Osteocyte (in vitro differentiated cells): ENCODE data around the gene KIF1A. TPM values are rescaled to one million over a fixed set of nuclear protein-coding genes. Genes with fewer than 3 reads are reported as not detected.
"Not testable (repeated sequence)": the region's sequence is repeated elsewhere in the genome, so short reads cannot be mapped to it uniquely, and the experiment has no call there.

Experiments
- DNase-seq: peaks from one replicate; pipeline ENCODE4 v3.0.0; 2021; ENCODE audit warnings: mixed read lengths; ENCODE audit not compliant: unreplicated experiment; ENCODE audit errors: extremely low spot score
- H3K27ac Mint-ChIP-seq: one replicate; pipeline ENCODE4 v1.8.0; 2021; ENCODE audit warnings: mild to moderate bottlenecking, mixed read lengths; ENCODE audit not compliant: unreplicated experiment
- H3K27me3 Mint-ChIP-seq: one replicate; pipeline ENCODE4 v1.8.0; 2021; ENCODE audit warnings: mixed read lengths; ENCODE audit not compliant: unreplicated experiment
- H3K36me3 Mint-ChIP-seq: one replicate; pipeline ENCODE4 v1.8.0; 2021; ENCODE audit warnings: mixed read lengths; ENCODE audit not compliant: unreplicated experiment
- H3K4me1 Mint-ChIP-seq: one replicate; pipeline ENCODE4 v1.8.0; 2021; ENCODE audit warnings: mixed read lengths; ENCODE audit not compliant: unreplicated experiment
- H3K4me3 Mint-ChIP-seq: one replicate; pipeline ENCODE4 v1.8.0; 2021; ENCODE audit warnings: mild to moderate bottlenecking, moderate library complexity, mixed read lengths; ENCODE audit not compliant: unreplicated experiment
- H3K9me3 Mint-ChIP-seq: one replicate; pipeline ENCODE4 v1.8.0; 2021; ENCODE audit warnings: mixed read lengths; ENCODE audit not compliant: unreplicated experiment
- CTCF ChIP-seq: fragments of 200-600 bp; sonication (generic); IDR thresholded peaks from 2 replicates; pipeline ENCODE4 v1.5.0; 2021; ENCODE audit warnings: antibody characterized with exemption, mild to moderate bottlenecking, moderate library complexity
- total RNA-seq: library from RNA; stranded (reverse); gene quantifications from 2 replicates; pipeline ENCODE4 v1.2.1, GENCODE V29; 2021

Gene KIF1A
- total RNA-seq, 1 donor from 2014 or later = 5.6 TPM

DNA sequence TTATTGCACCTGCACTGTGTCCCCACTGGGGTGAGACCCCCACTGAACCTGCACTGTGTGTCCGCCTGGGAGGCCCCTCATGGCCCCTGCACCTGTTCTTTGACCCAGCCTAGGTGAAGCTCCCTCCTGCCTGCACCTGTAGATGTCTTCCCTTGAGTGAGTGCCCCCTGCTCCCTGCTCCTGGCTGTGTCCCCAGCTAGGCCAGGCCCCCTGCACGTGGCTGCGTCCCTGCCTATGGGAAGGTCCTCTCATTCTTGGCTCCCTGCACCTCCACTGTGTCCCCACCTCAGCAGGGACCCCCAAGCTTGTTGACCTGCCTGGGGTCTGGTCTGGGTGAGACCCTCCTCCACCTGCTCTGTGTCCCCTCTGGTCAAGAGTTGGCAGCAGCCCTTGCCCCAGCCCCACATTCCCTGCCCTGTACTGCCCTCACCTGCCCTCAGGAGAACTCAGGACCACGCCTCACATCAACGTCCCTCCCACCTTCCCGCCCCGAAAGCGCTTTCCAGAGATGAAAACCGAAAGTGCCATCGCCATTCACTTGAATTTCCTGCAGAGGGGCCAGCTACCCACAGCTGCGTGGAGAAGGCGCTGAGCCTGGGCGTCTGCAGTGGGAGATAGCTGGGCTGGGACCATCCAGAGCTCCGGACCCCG is 136.6 kb downstream of the KIF1A start:
- not testable (repeated sequence) for H3K27me3 Mint-ChIP-seq, H3K4me3 Mint-ChIP-seq, H3K9me3 Mint-ChIP-seq, H3K36me3 Mint-ChIP-seq, H3K4me1 Mint-ChIP-seq, DNase-seq, H3K27ac Mint-ChIP-seq

GRCh38 chr2:240682431-240683224 is 137.4 kb downstream of the KIF1A start, which contains the start of gene AQP12B:
Gene AQP12B, minus strand, starts transcription at chr2:240682885. Its CDS starts 48 bp downstream, at chr2:240682837.
- not testable (repeated sequence) for H3K27me3 Mint-ChIP-seq, H3K4me1 Mint-ChIP-seq, H3K4me3 Mint-ChIP-seq, H3K27ac Mint-ChIP-seq, DNase-seq, H3K9me3 Mint-ChIP-seq, H3K36me3 Mint-ChIP-seq

DNA sequence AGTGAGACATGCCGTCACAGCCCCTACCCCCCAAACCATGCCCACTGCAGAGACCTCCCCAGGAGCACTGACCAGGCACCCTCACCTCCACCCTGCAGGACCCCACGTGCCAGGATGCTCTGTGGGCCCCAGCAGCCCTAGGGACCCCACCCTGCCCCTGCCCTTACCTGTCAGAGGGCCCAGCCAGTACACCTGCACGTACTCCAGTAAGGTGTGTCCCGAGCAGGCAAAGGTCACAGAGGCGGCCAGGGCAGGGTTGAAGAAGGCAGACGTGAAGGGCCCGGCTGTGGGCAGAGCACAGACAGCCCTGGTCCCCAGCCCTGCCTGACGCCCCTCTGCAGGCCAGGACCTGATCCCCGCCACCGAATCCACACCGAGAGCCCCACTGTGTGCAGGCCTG is 139.8 kb downstream of the KIF1A start:
- not testable (repeated sequence) for DNase-seq, H3K27me3 Mint-ChIP-seq, H3K27ac Mint-ChIP-seq, H3K4me3 Mint-ChIP-seq, H3K9me3 Mint-ChIP-seq, H3K4me1 Mint-ChIP-seq, H3K36me3 Mint-ChIP-seq

DNA sequence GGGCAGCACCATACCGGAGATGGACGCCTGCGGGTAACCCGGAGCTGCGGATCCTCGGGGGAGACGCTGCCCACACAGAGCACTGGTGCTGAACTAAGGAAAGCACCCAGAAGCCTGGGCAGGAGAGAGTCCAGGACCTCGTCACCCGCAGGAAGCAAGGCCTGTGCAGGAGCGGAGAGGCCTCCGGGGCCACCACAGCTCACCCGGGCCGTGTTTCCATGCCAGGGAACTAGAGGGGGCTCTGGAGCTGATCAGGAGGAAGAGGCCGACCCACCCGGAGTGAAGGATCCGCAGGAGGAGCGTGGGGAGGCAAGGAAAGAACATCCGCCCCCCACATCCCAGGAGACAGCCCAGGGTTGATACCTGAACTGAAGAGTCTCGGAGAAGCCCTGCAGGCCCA is 141.1 kb downstream of the KIF1A start:
- H3K36me3 Mint-ChIP-seq, H3K4me1 Mint-ChIP-seq, H3K4me3 Mint-ChIP-seq, H3K9me3 Mint-ChIP-seq, DNase-seq, H3K27me3 Mint-ChIP-seq, H3K27ac Mint-ChIP-seq: not testable (repeated sequence)

DNA sequence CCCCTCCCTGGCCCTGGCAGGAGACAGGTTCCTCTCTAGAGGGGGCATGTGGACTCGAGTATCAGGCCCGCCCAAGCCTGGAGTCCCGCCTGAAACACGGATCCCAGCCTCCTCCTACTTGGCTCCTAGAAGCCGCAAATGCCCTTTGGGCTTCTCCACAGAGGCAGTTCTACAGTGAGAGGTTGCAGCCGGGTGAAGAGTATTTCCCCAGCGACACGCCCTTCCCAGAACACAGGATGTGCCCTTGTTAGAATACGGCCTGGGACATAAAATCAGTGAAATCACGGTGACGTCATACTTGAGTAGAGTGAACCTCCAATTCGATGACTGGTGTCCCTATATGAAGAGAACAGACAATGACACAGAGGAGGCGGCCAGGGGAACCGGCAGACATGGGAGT is 142.0 kb downstream of the KIF1A start:
- H3K4me1 Mint-ChIP-seq, H3K4me3 Mint-ChIP-seq, H3K27ac Mint-ChIP-seq, DNase-seq, H3K9me3 Mint-ChIP-seq, H3K36me3 Mint-ChIP-seq, H3K27me3 Mint-ChIP-seq: not testable (repeated sequence)

GRCh38 chr2:240675345-240675744 is 144.7 kb downstream of the KIF1A start:
- not testable (repeated sequence) for H3K4me1 Mint-ChIP-seq, H3K36me3 Mint-ChIP-seq, DNase-seq, H3K27ac Mint-ChIP-seq, H3K4me3 Mint-ChIP-seq, H3K9me3 Mint-ChIP-seq
- peaks cover 15% of the 10 kb centered on the region for H3K27me3 Mint-ChIP-seq

DNA sequence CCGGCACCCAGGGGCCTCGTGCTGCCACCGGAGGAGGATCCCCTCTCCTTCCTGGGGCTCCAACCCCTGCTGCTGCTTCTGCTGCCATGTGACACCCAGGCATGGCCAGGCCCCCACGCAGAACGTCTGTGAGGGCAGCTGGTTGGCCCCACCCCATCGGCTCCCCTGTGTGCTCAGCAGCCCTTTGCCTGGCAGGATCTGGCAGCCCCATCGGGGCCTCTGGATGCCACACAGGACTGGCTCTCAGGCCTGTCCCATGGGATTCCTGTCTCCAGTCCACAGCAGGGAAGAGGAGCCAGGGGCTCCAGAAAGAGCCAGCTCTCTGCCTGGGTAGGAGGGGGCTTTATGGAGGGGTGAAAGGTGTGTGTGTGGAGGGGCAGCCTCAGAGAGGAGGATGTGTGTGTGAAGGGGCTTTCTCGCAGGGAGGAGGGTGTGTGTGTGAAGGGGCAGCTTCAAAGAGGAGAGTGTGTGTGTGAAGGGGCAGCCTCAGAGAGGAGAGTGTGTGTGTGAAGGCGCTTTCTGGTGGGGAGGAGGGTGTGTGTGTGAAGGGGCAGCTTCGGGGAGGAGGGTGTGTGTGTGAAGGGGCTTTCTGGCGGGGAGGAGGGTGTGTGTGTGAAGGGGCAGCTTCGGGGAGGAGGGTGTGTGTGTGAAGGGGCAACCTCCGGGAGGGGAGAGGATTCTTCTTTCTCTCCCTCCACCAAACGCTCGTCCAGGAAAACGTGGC is 145.4 kb downstream of the KIF1A start:
- peaks cover 19% of the 10 kb centered on the region for H3K27me3 Mint-ChIP-seq
- H3K36me3 Mint-ChIP-seq, H3K4me3 Mint-ChIP-seq, H3K9me3 Mint-ChIP-seq, H3K27ac Mint-ChIP-seq, H3K4me1 Mint-ChIP-seq: not testable (repeated sequence)
- DNase-seq = peak; percentile 68

DNA sequence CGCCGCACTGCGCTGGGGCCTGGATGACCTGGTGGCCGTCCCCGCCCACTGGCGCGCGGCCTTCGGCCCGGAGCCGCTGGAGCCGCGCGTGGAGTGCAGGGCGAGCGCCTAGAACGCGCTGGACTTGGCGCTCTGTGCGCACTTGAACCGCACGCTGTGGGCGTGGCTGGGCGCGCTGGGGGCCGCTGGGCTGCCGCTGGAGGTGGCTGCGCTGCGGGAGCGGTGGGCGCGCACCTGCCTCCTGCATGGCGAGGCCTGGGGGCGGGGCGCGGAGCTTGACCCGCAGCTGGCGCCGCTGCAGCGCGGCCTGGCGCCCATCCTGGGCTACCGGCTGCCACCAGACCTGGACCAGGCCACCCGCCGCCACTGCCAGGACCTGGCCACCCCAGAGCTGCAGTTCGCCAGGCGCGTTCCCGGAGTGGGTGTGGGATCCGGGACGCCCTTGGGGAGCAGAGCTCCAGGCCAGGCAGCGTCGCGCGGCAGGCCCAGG is 147.3 kb downstream of the KIF1A start:
- peaks cover 34% of the 10 kb centered on the region for H3K27me3 Mint-ChIP-seq
- no peak for TF ChIP-seq CTCF

More for the DNA sequence above, 147.3 kb downstream of the KIF1A start:
- Mint-ChIP-seq H3K27ac (no peak overlapping the region), H3K4me1 (no peaks in the 10 kb centered on the region), H3K9me3 (no peaks in the 10 kb centered on the region), H3K36me3 (no peaks in the 10 kb centered on the region), H3K4me3 (no peak overlapping the region)
- peak; percentile 81 for DNase-seq
